NT2/D1 (cell line): ENCODE data around the gene NR2C2AP.
"Not testable (repeated sequence)": the region's sequence is repeated elsewhere in the genome, so short reads cannot be mapped to it uniquely, and the experiment has no call there.

Experiments
- SUZ12 ChIP-seq: IDR thresholded peaks from 2 replicates; pipeline ENCODE4 v1.6.1; 2011; ENCODE audit not compliant: insufficient read length, insufficient read depth; ENCODE audit errors: extremely low read depth
- YY1 ChIP-seq: IDR thresholded peaks from 2 replicates; pipeline ENCODE4 v1.6.1; 2011; ENCODE audit not compliant: insufficient read length, insufficient read depth

- TF ChIP-seq YY1, SUZ12: not testable (repeated sequence)
Observed at GRCh38 chr19:19173243-19173642, 30.0 kb downstream of the NR2C2AP start.
